ENCODE data around the gene EVPL. TPM values are rescaled to one million over a fixed set of nuclear protein-coding genes. Genes with fewer than 3 reads are reported as not detected.
A peak's percentile ranks its signal among the peaks of the same experiment; 100 is the strongest.

The EVPL gene
- total and polyA plus RNA-seq, 2 of the 13 experiments (the other 11 are each of a cell fraction or from before 2014, with no cell fraction given): 2.1 to 8.2 TPM

DNA sequence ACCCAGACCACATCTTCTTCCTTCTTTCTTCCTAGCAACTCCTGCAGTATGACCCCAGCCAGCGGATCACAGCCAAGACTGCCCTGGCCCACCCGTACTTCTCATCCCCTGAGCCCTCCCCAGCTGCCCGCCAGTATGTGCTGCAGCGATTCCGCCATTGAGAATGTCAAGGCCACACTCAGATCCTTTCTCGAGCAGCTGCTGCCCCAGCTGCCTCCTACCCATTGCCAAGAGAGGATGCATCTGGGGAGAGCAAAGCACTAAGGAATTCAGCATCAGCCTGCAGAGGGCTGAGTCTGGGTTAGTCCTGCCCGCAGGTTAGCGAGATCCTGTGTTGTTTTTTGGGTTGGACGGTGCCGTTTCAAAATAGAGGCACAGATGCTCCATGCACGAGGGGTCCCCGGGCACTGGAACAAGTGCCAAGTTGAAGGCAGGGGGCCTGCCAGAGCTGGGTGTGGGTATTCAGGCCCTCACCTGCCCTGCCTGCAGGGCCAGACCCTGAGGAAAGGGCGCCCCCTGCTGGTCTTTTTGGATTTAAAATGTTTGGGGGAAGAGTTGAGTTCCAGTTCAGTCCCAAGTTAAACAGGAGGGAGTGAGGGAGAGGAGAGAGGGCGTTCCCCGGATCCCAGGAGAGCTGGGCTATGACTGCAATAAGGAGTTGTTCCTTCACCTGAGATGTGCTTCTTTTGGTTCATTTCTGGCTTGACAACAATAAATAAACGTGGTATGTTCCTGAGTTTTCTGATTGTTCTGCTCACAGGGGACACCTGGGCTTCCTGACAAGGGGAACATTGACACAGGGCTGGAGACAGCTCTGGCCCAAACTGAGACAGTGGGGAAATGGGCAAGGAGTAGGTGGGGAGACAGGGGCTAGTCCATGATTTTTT, 21.6 kb downstream of the EVPL start (continued):
- TF ChIP-seq, protein P1, sequence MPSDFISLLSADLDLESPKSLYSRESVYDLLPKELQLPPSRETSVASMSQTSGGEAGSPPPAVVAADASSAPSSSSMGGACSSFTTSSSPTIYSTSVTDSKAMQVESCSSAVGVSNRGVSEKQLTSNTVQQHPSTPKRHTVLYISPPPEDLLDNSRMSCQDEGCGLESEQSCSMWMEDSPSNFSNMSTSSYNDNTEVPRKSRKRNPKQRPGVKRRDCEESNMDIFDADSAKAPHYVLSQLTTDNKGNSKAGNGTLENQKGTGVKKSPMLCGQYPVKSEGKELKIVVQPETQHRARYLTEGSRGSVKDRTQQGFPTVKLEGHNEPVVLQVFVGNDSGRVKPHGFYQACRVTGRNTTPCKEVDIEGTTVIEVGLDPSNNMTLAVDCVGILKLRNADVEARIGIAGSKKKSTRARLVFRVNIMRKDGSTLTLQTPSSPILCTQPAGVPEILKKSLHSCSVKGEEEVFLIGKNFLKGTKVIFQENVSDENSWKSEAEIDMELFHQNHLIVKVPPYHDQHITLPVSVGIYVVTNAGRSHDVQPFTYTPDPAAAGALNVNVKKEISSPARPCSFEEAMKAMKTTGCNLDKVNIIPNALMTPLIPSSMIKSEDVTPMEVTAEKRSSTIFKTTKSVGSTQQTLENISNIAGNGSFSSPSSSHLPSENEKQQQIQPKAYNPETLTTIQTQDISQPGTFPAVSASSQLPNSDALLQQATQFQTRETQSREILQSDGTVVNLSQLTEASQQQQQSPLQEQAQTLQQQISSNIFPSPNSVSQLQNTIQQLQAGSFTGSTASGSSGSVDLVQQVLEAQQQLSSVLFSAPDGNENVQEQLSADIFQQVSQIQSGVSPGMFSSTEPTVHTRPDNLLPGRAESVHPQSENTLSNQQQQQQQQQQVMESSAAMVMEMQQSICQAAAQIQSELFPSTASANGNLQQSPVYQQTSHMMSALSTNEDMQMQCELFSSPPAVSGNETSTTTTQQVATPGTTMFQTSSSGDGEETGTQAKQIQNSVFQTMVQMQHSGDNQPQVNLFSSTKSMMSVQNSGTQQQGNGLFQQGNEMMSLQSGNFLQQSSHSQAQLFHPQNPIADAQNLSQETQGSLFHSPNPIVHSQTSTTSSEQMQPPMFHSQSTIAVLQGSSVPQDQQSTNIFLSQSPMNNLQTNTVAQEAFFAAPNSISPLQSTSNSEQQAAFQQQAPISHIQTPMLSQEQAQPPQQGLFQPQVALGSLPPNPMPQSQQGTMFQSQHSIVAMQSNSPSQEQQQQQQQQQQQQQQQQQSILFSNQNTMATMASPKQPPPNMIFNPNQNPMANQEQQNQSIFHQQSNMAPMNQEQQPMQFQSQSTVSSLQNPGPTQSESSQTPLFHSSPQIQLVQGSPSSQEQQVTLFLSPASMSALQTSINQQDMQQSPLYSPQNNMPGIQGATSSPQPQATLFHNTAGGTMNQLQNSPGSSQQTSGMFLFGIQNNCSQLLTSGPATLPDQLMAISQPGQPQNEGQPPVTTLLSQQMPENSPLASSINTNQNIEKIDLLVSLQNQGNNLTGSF (CRISPR knock-in tag; IDR thresholded peaks at IDR 0.05): no peak
- TF ChIP-seq ZBTB42 (CRISPR knock-in tag; IDR thresholded peaks at IDR 0.05) (no peak), ZNF430 (CRISPR knock-in tag; IDR thresholded peaks at IDR 0.05) (0 out of 2 replicates have a peak, but pooled peaks have one; percentile 63), PRMT3 (CRISPR knock-in tag; IDR thresholded peaks at IDR 0.05; ENCODE audit: borderline replicate concordance, low read depth) (no peak), MIXL1 (CRISPR knock-in tag; IDR thresholded peaks at IDR 0.05) (peak; percentile 70; the same call in 1 of the 2 replicates), RORA (CRISPR knock-in tag; IDR thresholded peaks at IDR 0.05) (no peak), GATAD1 (CRISPR knock-in tag; IDR thresholded peaks at IDR 0.05) (no peak), ZNF841 (CRISPR knock-in tag; IDR thresholded peaks at IDR 0.05; ENCODE audit: borderline replicate concordance) (no peak)
- TF ChIP-seq, protein P2, sequence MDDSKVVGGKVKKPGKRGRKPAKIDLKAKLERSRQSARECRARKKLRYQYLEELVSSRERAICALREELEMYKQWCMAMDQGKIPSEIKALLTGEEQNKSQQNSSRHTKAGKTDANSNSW (CRISPR knock-in tag; IDR thresholded peaks at IDR 0.05; ENCODE audit: borderline replicate concordance): no peak
- TF ChIP-seq, protein P3, sequence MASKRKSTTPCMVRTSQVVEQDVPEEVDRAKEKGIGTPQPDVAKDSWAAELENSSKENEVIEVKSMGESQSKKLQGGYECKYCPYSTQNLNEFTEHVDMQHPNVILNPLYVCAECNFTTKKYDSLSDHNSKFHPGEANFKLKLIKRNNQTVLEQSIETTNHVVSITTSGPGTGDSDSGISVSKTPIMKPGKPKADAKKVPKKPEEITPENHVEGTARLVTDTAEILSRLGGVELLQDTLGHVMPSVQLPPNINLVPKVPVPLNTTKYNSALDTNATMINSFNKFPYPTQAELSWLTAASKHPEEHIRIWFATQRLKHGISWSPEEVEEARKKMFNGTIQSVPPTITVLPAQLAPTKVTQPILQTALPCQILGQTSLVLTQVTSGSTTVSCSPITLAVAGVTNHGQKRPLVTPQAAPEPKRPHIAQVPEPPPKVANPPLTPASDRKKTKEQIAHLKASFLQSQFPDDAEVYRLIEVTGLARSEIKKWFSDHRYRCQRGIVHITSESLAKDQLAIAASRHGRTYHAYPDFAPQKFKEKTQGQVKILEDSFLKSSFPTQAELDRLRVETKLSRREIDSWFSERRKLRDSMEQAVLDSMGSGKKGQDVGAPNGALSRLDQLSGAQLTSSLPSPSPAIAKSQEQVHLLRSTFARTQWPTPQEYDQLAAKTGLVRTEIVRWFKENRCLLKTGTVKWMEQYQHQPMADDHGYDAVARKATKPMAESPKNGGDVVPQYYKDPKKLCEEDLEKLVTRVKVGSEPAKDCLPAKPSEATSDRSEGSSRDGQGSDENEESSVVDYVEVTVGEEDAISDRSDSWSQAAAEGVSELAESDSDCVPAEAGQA (IDR thresholded peaks at IDR 0.05; ENCODE audit: low read depth): no peak
- TF ChIP-seq, protein P3 (CRISPR knock-in tag; IDR thresholded peaks at IDR 0.05; ENCODE audit: borderline replicate concordance): no peak
- TF ChIP-seq, protein P4, sequence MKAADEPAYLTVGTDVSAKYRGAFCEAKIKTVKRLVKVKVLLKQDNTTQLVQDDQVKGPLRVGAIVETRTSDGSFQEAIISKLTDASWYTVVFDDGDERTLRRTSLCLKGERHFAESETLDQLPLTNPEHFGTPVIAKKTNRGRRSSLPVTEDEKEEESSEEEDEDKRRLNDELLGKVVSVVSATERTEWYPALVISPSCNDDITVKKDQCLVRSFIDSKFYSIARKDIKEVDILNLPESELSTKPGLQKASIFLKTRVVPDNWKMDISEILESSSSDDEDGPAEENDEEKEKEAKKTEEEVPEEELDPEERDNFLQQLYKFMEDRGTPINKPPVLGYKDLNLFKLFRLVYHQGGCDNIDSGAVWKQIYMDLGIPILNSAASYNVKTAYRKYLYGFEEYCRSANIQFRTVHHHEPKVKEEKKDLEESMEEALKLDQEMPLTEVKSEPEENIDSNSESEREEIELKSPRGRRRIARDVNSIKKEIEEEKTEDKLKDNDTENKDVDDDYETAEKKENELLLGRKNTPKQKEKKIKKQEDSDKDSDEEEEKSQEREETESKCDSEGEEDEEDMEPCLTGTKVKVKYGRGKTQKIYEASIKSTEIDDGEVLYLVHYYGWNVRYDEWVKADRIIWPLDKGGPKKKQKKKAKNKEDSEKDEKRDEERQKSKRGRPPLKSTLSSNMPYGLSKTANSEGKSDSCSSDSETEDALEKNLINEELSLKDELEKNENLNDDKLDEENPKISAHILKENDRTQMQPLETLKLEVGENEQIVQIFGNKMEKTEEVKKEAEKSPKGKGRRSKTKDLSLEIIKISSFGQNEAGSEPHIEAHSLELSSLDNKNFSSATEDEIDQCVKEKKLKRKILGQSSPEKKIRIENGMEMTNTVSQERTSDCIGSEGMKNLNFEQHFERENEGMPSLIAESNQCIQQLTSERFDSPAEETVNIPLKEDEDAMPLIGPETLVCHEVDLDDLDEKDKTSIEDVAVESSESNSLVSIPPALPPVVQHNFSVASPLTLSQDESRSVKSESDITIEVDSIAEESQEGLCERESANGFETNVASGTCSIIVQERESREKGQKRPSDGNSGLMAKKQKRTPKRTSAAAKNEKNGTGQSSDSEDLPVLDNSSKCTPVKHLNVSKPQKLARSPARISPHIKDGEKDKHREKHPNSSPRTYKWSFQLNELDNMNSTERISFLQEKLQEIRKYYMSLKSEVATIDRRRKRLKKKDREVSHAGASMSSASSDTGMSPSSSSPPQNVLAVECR (CRISPR knock-in tag; IDR thresholded peaks at IDR 0.05; ENCODE audit: borderline replicate concordance): peak; percentile 30; the same call in 1 of the 2 replicates

Data from HepG2 (cell line).